D341Med (cell line): ENCODE data around the gene C20orf173.

Experiments used
- DNase-seq: peaks from one replicate; pipeline ENCODE4 v3.0.0; 2012; ENCODE audit warnings: low spot score

C20orf173 gene, protein sequence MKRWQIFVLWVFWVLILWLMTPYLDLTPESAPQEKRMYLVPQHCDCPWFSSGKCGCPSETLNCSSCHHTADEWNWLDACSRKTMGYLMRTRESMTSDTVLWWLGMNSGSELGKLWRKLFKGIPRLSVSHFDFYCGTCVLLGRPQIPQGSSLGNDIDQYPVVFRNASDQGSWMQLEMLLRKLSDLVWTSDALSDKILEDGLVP

DNA sequence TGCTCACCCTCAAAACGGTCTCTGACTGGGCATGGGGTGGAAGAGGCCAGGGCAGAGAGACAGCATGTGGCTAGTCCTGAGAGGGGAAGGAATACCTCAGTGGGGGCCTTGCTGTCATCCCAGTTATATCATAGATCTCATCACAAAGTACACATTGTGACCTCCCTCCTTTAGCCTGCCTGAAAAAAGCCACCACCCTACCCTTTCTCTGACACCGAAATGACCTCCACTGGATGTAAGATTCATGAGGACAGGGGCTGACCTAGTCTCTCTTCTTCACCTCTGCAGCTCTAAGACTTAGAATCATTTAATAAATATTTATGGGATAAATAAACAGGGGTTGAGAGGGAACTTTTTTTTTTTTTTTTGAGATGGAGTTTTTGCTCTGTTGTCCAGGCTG lies at the start of gene C20orf173:
TSS of gene C20orf173 (minus strand) at position 101 of the 400 bp plus-strand sequence. CDS start 279 bp downstream, outside the sequence.
- no peak for DNase-seq

DNA sequence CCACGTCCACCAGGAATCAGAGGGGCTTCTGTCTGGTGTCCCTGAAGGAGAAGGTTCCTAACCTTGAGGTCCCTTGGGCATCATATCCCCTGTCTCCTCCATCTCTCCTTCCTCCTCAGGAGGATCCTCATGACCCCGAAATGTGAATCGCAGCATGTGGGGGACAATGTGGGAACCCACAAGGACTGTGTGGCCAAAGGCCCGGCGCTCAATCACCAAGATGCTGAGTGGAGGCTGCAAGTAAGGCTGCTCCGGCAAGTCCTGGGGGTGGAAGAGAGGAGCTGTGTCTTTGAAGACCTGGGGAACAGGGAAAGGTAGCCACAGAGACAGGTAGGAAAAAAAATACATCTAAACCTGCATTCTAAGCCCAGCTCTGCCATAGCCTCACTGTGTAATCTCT lies 49.7 kb upstream of the C20orf173 start:
- DNase-seq: no peak

DNA sequence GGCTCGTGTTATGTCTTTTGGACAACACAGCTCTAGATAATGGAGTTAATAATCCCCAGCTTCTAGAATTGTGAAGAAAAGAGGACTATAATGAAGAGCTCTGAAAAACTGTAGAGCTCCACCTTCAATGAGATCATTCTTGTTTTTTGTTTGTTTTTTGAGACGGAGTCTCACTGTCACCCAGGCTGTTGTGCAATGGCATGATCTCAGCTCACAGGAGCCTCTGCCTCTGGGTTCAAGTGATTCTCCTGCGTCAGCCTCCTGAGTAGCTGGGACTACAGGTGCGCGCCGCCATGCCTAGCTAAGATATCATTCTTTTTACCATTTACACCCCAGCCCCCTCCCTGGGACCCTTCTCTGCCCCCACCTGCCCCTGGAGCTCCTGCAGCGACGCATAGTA lies 49.0 kb upstream of the C20orf173 start:
- no peak for DNase-seq

DNA sequence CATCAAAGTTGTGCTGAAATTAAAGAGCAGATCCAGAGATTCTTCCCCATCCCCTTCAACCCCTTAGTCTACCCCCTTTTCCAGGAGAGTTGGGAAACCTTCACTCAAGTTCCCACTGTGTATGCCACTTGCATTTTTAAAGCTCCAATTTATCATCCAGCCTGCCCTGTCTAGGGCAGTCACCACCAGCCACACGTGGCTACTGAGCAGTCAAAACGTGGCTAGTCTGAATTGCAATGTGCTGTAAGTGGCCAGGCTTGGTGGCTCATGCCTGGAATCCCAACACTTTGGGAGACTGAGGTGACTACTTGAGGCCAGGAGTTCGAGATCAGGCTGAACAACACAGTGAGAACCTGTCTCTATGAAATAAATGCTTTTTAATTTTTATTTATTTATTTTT lies 47.4 kb upstream of the C20orf173 start:
- no peak for DNase-seq

DNA sequence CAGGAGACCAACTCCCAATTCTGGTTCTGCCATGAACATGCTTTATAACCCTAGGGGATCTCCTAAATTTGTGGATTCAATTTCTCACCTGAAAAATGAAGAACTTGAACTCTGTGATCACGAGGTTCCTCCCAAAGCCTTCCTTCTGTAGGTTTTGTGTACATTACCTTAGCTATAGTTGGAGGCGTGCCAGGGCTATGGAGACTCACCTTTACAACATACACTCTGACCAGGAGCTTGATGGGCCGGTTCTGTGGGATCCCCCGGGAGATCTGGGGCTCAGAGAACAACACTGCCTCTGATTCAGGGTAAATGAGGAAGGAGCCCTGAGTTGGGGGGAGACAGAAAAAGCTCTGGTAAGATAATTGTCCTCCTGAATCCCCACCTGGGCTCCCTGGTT lies 46.5 kb upstream of the C20orf173 start:
- no peak for DNase-seq

DNA sequence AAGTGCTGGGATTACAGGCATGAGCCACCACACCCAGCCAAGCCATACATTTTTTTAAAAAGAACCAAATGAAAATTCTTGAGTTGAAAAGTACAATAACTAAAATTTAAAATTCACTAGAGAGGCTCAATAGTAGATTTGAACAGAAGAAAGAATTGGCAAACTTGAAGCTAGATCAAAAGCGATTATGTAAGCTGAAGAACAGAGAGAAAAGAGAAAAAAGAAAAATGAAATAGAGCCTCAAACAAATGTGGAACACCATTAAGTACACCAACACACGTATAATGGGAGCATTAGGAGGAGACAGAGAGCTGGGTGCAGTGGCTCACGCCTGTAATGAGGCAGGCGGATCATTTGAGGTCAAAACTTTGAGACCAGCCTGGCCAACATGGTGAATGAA lies 43.4 kb upstream of the C20orf173 start:
- no peak for DNase-seq

DNA sequence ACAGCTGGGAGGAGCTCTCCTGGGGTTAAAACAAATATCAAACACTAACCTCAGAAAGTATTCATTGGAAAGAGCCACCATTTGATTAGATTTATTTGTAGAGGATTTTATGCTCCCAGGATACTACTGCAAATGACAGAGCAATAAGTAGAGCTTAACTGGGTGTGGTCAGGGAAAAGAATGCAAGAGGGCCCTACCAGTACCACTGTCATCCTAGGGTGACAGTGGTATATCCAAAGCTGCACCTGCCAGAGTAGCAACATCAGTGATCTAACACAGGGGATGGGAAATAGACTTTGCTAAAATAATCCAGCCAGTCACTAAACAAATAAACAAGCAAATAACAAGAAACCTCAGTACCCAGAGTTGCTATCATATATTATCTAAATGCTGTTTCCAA lies 42.1 kb upstream of the C20orf173 start:
- DNase-seq: no peak

DNA sequence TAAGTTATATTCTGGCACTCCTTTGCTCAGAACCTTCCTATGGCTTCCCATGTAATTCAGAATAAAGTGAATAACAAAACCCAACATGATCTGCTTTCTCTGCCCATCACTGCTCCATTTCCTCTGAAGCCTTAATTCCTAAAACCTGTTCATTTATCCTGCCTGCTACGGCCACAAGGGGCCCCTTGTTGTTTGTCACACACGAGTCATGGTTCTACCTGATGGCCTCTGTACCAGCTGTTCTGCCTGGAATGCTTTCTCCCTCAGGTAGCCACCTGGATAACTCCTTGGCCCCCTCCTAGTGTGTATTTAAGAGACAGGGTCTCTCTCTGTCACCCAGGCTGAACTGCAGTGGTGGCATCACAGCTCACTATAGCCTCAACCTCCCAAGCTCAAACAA lies 39.2 kb upstream of the C20orf173 start:
- DNase-seq: peak; percentile 55

DNA sequence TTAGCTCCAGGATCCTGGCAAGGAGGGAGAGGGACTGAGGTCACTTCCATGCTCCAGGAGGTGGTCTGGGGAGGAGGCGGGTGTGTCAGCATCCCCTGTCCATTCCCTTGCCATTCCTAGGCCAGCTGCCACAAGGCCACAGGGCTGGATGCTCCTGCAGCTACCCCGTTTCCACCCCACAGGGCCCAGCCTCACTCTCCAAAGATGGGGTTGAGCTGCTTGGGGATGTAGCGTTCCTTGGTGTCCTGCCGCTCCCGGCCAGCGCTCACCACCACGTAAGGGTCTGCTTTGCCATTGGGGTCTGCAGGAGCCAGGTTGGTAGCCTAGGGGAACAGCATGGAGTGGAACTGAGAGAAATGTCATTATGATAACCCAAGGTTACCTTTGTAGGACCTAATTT lies 35.5 kb upstream of the C20orf173 start:
- DNase-seq: peak; percentile 18

DNA sequence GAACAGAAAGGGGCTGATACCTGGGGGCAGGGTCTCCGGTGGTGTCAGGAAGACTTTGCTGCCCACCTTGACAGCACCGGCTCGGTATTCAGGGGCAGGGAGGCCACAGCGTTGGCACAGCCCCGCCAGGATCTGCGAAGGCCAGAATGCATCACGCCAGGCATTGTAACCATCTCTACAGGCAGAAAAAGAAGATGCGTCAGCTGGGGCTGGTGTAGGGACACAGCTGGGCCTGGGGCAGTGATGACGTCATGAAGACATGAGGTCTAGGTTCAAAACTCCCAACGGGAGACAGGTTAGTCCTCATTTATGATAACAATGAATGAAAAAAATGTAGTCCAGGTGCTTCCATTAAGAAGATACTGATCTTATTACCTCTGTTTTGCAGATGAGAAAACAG lies 34.4 kb upstream of the C20orf173 start:
- peak; percentile 28 for DNase-seq

DNA sequence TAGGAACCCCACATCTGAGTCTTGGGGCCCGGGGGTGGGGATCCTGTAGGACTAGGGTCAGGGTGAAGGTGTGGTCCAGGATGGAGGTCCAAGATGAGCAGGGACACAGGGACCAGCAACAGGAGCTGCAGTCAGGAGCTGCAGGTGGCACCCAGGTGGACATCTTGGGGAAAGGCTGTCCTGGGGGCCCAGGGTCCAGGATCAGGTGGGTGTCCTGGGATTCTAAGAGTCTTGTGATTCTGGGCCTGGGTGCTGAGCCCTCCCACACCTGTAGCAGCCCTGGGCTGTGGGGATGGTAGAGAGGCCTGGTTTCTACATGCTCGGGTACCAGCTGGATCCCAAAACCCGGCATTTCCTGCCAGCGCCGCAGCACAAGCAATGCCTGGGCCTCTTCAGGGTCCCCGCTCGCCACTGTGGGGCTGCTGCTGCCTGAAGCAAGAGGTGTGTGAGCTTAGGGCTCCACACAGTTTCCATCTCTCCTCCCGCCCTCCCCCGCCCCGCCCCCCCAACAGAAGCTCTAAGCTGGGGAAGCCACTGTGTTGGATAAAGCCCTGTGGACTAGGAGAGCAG lies 33.2 kb upstream of the C20orf173 start:
- DNase-seq: peak; percentile 20

DNA sequence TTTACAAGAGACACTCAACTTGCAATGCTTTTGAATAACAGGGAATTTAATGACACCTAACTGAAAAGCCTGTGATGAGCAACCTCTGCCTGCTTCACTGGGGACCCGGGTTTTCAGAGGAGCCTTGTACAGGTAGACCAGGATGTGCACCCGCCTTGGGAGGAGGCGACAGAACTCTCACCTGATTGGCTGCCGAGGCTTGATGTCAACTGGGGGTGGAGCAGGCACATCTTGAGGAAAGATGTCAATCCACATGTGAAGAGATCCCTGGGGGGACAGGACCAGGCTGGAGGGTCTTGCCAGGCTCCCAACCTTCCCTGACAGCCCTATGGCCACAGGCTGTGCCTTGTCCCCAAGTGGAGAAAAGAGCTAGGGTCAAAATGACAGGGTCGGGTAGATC lies 32.2 kb upstream of the C20orf173 start:
- DNase-seq: peak; percentile 30

DNA sequence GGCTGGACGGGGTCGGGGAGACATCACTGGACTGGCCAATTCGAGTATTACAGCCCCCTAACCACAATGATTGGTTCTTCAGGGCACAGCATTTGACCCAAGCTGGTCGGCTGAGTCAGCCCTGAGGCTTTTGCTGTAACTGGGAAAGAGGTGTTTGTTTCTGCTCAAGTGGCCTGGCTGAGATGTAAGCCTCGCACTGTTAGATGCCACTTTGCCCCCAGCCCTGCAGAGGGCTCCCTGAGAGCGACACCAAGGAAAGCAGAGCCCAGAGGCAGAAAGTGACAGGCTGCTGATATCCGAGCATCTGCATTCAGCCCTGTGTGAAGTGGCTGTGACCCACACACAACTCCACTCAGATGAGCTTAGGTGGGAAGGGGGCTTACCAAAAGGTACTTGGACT lies 31.8 kb upstream of the C20orf173 start:
- peak; percentile 74 for DNase-seq

DNA sequence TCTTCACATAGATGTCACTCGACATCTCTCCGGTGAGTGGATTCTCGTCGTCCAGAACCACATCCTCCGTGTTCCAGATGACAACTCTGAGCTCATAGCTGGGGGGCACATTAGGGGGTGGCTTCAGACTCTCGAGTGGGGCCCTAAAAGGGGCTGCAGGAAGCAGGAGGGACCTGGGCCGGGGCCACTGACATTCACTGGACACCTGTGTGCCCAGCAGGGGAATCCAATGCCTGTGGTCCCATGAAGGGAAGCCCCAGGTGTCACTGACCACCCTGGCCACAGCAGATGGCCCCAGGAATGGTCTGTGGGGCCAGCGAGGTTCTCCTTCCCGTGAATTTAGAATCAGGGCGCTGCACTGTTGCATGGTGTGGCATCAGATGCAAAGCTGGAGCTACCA lies 31.1 kb upstream of the C20orf173 start:
- peak; percentile 27 for DNase-seq

DNA sequence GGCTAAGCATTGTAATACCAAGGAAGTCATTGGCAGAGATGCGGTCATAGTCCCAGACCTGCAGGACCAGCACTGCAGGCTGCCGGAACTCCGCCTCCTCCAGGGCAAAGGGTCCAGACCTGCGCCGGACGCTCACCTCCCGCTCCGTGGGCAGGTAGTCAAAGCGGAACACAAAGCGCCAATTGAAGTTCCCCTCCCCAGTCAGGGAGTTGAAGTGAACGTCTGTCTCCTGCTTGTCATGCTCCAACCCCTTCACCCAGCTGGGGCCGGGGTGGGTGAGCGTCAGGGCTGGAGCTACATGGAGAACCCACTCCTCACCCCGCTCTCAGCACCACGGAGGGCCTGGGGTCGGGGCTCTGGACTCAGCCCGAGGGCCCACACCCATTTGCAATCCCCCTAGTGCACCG lies 30.7 kb upstream of the C20orf173 start:
- DNase-seq: peak; percentile 21

DNA sequence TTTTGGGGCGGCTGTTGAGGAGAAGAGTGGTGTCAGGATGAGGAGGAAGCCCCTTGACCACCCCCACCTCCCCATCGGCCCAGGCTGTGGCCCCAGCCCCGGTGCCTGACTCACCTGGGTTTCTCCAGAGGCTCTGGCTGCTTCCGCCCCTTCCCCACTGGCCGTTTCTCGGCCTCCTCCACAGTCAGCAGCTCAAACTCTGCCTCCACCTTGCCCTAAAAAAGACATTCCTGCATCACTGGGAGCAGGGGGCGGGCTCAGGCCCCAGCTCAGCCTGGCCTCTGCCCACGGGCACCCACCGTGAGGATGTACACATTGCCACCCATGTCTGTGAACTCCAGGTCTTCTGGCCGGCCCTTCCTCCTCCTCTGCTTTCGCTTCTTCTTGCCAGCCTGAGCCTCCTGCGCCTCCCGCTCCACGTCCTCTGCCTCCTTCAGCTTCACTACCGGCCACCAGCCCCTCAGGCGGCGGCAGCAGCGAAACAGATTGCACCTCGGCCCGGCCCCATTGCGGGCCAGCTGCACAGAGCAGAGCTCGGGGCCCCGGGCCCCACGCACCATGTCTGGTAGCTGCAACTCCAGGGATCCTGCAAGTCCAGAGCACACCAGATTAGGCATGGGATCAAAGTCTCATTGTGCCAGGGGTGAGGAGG lies 29.7 kb upstream of the C20orf173 start:
- DNase-seq: peak; percentile 24

DNA sequence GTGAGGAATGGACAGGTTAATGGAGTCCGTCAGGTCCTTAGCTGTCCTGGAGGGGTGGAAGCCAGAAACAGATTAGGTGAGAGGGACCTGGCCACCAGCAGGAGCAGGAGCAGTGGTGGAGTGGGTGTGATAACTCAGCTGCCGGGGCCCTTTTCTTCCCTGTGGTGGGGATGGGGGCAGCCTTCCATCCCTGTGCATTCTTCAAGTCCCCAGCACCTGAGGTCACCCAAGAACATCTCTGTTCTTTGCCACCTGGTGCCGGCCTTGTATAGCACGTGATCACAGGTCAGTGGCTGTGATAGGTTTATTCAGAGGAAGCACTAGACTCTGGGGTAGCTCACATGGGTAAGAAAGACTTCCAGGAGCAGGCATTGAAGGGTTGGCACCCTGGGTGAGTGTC lies 29.0 kb upstream of the C20orf173 start:
- DNase-seq: no peak

DNA sequence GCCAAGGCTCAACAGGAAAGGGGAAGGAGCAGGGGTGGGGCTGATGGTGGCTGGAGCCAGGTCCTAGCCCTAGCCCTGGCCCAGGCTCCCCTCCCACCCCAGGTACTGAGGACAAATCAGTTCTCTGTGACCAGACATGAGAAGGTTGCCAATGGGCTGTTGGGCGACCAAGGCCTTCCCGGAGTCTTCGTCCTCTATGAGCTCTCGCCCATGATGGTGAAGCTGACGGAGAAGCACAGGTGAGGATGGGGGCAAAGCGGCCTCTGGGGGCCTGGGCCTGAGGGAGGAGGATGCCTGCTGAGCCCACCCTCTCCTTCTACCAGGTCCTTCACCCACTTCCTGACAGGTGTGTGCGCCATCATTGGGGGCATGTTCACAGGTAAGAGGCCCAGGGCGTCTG lies 27.4 kb upstream of the C20orf173 start:
- DNase-seq: no peak

DNA sequence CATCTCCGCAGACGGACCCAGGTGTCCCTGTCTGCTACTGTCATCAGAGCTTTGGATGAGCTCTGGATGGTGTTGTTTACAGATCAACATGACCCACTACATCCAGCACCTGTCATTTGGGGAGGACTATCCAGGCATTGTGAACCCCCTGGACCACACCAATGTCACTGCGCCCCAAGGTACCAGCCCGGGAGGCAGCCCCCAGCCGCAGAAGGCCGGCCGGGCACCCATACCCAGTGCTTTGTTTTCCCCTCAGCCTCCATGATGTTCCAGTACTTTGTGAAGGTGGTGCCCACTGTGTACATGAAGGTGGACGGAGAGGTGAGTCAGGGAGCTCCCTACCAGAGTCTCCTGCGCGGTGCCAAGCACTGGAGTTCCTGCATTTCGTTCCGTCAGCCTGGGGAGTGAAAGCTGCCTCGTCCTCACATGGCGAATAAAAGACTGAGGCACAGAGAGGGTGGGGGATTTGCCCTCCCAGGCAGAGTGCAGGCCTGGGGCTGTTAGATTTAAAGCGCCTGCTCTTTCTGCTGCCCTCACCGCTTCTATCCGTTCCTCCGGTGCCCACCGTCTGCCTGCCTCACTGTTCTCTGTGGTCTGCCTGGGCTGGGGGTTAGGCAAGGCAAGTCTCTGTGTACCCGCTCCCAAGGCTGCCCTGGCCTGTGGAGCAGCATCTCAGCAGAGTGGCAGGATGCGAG lies 26.6 kb upstream of the C20orf173 start:
- peak; percentile 26 for DNase-seq

DNA sequence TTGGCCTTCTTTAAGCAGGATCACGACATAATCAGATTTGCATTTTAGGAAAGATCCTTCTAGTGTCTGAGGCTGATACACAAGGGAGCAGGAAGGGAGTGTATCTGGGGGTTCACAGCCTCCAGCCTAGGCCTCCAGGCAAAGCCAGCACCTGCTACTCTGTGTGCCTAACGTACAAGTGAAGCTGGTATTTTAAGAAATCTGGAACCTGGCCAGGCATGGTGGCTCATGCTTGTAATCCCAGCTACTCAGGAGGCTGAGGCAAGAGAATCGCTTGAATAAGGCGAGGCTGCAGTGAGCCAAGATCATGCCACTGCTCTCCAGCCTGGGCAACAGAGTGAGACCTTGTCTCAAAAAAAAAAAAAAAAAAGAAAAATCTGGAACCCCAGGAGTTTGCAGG lies 26.0 kb upstream of the C20orf173 start:
- peak; percentile 52 for DNase-seq

DNA sequence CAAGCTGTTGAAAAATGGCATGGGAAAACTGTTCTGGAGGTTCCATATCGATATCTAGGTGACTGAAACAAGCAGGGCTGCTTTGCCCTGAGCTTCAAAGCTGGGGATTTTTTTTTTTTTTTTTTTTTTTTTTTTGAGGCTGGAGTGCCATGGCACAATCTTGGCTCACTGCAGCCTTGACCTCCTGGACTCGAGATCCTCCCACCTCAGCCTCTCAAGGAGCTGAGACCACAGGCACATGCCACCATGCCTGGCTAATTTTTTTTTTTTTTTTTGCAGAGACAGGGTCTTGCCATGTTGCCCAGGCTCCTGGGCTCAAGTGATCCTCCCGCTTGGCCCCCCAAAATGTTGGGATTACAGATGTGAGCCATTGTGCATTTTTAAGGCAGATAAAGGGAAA lies 23.5 kb upstream of the C20orf173 start:
- DNase-seq: no peak

DNA sequence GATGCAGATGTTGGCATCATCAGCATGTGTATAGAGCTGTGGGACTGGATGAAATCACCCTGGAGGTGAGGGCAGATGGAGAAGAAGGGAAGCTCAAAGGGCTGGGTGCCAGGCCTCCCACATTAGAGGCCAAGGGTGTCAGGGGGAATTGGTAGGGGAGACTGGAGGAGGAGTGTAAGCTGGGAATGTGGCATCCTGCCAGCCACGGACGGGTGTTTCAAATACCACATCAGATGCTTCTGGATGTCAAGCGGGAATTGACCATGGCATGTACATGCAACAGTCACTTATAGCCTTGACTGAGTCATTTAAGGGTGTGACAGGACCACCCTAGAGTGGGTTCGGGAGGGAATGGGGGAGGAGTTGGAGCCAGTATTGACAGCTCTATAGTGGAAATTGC lies 22.1 kb upstream of the C20orf173 start:
- DNase-seq: peak; percentile 23

DNA sequence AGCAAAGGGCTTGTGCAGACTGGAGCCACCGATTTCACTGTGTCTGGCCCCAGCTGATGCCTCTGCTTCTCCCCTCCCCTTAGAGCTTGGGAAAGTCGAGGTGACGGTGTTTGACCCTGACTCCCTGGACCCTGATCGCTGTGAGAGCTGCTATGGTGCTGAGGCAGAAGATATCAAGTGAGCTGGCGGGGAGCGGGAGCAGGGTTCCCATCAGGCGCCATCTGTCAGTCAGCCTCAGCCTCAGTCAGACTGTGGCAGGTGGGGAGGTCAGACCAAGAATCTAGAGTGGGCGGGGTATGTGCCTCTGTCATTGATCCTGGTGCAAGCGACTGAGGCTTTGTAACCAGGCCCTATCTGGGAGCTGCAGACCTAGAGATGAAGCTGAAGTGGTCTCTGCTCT lies 17.9 kb upstream of the C20orf173 start:
- DNase-seq: no peak
